Small intestine (tissue), 7 donors: ENCODE data around the gene MAP4K5. TPM values are rescaled to one million over a fixed set of nuclear protein-coding genes. Genes with fewer than 3 reads are reported as not detected.

ENCODE experiments used
- DNase-seq, 2 donors: peaks; one replicate each; pipeline versions ENCODE4 v3.0.0 to v3.0.0-alpha.2; 2013
- FAIRE-seq: peaks from 2 replicates; lab custom pipeline; 2012; peaks lifted over from hg19 to GRCh38; lab: Jason Lieb, UNC
- H3K27ac ChIP-seq, 3 donors: one replicate each; pipeline ENCODE4 v1.5.1; 2013; ENCODE audit warnings: low read length in 2 of 3, mild to moderate bottlenecking in 2 of 3, control low read depth in 1 of 3, inconsistent platforms in 1 of 3, low read depth in 1 of 3, moderate library complexity in 1 of 3
- H3K27me3 ChIP-seq, 3 donors: one replicate each; pipeline ENCODE4 v1.6.1; 2013; ENCODE audit warnings: low read length in 3 of 3, inconsistent platforms in 1 of 3; ENCODE audit not compliant: control insufficient read depth in 3 of 3, insufficient read depth in 3 of 3
- H3K36me3 ChIP-seq, 3 donors: one replicate each; pipeline ENCODE4 v1.6.1; 2013; ENCODE audit warnings: low read length in 3 of 3, inconsistent platforms in 1 of 3, low read depth in 1 of 3, mild to moderate bottlenecking in 1 of 3, moderate library complexity in 1 of 3; ENCODE audit not compliant: control insufficient read depth in 3 of 3, insufficient read depth in 2 of 3
- H3K4me1 ChIP-seq, 3 donors: one replicate each; pipeline ENCODE4 v1.6.1; 2013; ENCODE audit warnings: low read length in 2 of 3, inconsistent platforms in 1 of 3, low read depth in 1 of 3, mild to moderate bottlenecking in 1 of 3, moderate library complexity in 1 of 3; ENCODE audit not compliant: control insufficient read depth in 3 of 3, insufficient read depth in 2 of 3
- H3K4me3 ChIP-seq, 3 donors: one replicate each; pipeline ENCODE4 v1.5.1; 2013; ENCODE audit warnings: low read length in 3 of 3, control low read depth in 1 of 3, inconsistent platforms in 1 of 3, low read depth in 1 of 3, mild to moderate bottlenecking in 1 of 3, moderate library complexity in 1 of 3
- H3K9me3 ChIP-seq, 2 donors: one replicate each; pipeline ENCODE4 v1.6.1; 2013; ENCODE audit warnings: low read depth in 1 of 2, low read length in 1 of 2; ENCODE audit not compliant: control insufficient read depth in 2 of 2, insufficient read depth in 1 of 2
- WGBS, 3 donors: extraction: QIAGEN DNeasy Blood & Tissue Kit; methylation state at CpG; one replicate each; pipeline ENCODE4 v1.1.7; 2013; 5-methylcytosine and 5-hydroxymethylcytosine counted together
- polyA plus RNA-seq, 4 donors: library from polyadenylated mRNA; stranded (reverse) in 3 of 4; unstranded in 1 of 4; fragments of 200-250 nt in 3 of 4; fragments of 120-200 nt in 1 of 4; gene quantifications; one replicate each; pipeline versions ENCODE4 v1.2.1 to v1.2.3, GENCODE V29; 2013
- donor health status: healthy with polysubstance abuse.
- donor health status: control.
- donor health status: control.
- donor health status: Bipolar disorder and iron deficiency.
- donor health status: healthy.

MAP4K5 gene
- polyA plus RNA-seq, 4 donors = 11.1 to 28.9 (median 15.0) TPM

- Histone ChIP-seq H3K36me3 (peaks cover 0 to 11% (median 0%) of the 10 kb centered on the region in 3 donors), H3K4me3 (no peak overlapping the region), H3K27ac (no peak overlapping the region), H3K9me3 (no peaks in the 10 kb centered on the region), H3K27me3 (no peaks in the 10 kb centered on the region), H3K4me1 (peaks cover 0 to 4% (median 0%) of the 10 kb centered on the region in 3 donors)
- no peak for FAIRE-seq
- no peak for DNase-seq
- 75 to 82% (median 82%) methylated on average over 4 of the region's 4 CpGs for WGBS, 3 donors
Measured at GRCh38 chr14:50377550-50378085, 154.8 kb downstream of the MAP4K5 start.

- DNase-seq (no peak), FAIRE-seq (no peak)
- H3K36me3 ChIP-seq = peaks cover 0 to 11% (median 0%) of the 10 kb centered on the region in 3 donors
- H3K4me3 ChIP-seq = no peak overlapping the region
- 86 to 99% (median 98%) methylated on average over 5 of the region's 5 CpGs for WGBS, 3 donors
- no peak overlapping the region for H3K27ac ChIP-seq
- H3K27me3 ChIP-seq = no peaks in the 10 kb centered on the region
- no peaks in the 10 kb centered on the region for H3K9me3 ChIP-seq
- no peaks in the 10 kb centered on the region for H3K4me1 ChIP-seq
Measured at GRCh38 chr14:50375760-50376159, 156.6 kb downstream of the MAP4K5 start.

- Histone ChIP-seq H3K27me3 (no peaks in the 10 kb centered on the region), H3K4me3 (no peak overlapping the region), H3K4me1 (no peaks in the 10 kb centered on the region), H3K9me3 (no peaks in the 10 kb centered on the region), H3K36me3 (peaks cover 0 to 11% (median 0%) of the 10 kb centered on the region in 3 donors), H3K27ac (no peak overlapping the region)
- no peak for DNase-seq
- WGBS, 3 donors = 76 to 93% (median 91%) methylated on average over 3 of the region's 3 CpGs
- FAIRE-seq = no peak
Measured at GRCh38 chr14:50373959-50374358, 158.4 kb downstream of the MAP4K5 start.

- Histone ChIP-seq H3K36me3 (no peaks in the 10 kb centered on the region), H3K4me3 (no peak overlapping the region), H3K27ac (no peak overlapping the region), H3K27me3 (no peaks in the 10 kb centered on the region), H3K4me1 (peaks cover 0 to 2% (median 0%) of the 10 kb centered on the region in 3 donors), H3K9me3 (no peaks in the 10 kb centered on the region)
- FAIRE-seq = no peak
- 76 to 91% (median 89%) methylated on average over 4 of the region's 4 CpGs for WGBS, 3 donors
- no peak for DNase-seq
Measured at GRCh38 chr14:50371546-50371945, 160.8 kb downstream of the MAP4K5 start.

Other genes starting within 250 kb of the MAP4K5 start
- 1 to 10 TPM; 1.1 to 8.4 (median 4.8) TPM for gene L2HGDH, start 220.3 kb downstream of the MAP4K5 start, polyA plus RNA-seq
- 10 to 100 TPM; 13.6 to 27.0 (median 17.8) TPM for gene DMAC2L, start 220.2 kb downstream of the MAP4K5 start, polyA plus RNA-seq
- gene CDKL1, start 135.7 kb downstream of the MAP4K5 start, polyA plus RNA-seq = 1 to 10 TPM; 4.7 to 8.1 (median 6.0) TPM
- gene ATL1, start 27.6 kb upstream of the MAP4K5 start, polyA plus RNA-seq = 1 to 10 TPM; 2.4 to 7.8 (median 6.4) TPM
- 10 to 100 TPM; 15.0 to 17.6 (median 15.3) TPM for gene SAV1, start 135.7 kb upstream of the MAP4K5 start, polyA plus RNA-seq